DND-41 (cell line): ENCODE results near the gene PIN4.

ENCODE experiments used
- CTCF ChIP-seq: IDR thresholded peaks from 2 replicates; pipeline ENCODE4 v1.5.1; 2012; ENCODE audit warnings: borderline replicate concordance, low read length, moderate library complexity, mild to moderate bottlenecking; ENCODE audit not compliant: poor library complexity, severe bottlenecking; ENCODE audit errors: extremely low read depth
- EZH2 ChIP-seq: IDR thresholded peaks from 3 replicates; pipeline ENCODE4 v1.6.1; 2012; ENCODE audit warnings: borderline replicate concordance, low read depth, mild to moderate bottlenecking, moderate library complexity, low read length, inconsistent platforms; ENCODE audit not compliant: severe bottlenecking

- TF ChIP-seq CTCF (no peak), EZH2 (no peak)
Observed at GRCh38 chrX:72165551-72165950, 16.0 kb upstream of the PIN4 start.
